Spleen (tissue), 7 donors: ENCODE data around the gene PEX14.

Source experiments
- CTCF ChIP-seq, 11 experiments: fragments of 200-600 bp in 7 of 11; fragments of 450-650 bp in 4 of 11; sonication (generic) in 4 of 11; IDR thresholded peaks in 8 of 11; conservative IDR thresholded peaks in 3 of 11; 1 replicate in 7 of 11; 2 replicates in 4 of 11; pipeline versions ENCODE4 v1.4.0 to v1.8.0; 2016 to 2021; ENCODE audit warnings: antibody characterized with exemption in 11 of 11, inconsistent platforms in 4 of 11, mild to moderate bottlenecking in 1 of 11
- POLR2A ChIP-seq, 3 donors: fragments of 450-650 bp; IDR thresholded peaks; one replicate each; pipeline ENCODE4 v1.5.1; 2017; ENCODE audit warnings: antibody characterized with exemption in 3 of 3, mild to moderate bottlenecking in 1 of 3
- donor health status: DM: no; HTN: no; CAD: no; lungs with moderate emphysema.
- donor health status: DM: no; HTN: no; CAD: no.
- donor health status: DM: no; HTN: no; CAD: no.

- TF ChIP-seq POLR2A (IDR thresholded peaks at IDR 0.05) (no peak), CTCF (IDR thresholded peaks at IDR 0.05 in 8 of 11, conservative IDR thresholded peaks at IDR 0.05 in 3 of 11) (no peak)
Observed at GRCh38 chr1:10607228-10607627, 132.5 kb downstream of the PEX14 start.
